SK-N-SH (cell line): ENCODE measurements around the gene GPR148. TPM values are rescaled to one million over a fixed set of nuclear protein-coding genes. Genes with fewer than 3 reads are reported as not detected.
A peak's percentile ranks its signal among the peaks of the same experiment; 100 is the strongest.

Experiments used
- CTCF ChIA-PET: fragments of 300-600, 350-600 bp; formaldehyde crosslinking; extraction: SDS; loops from one replicate; lab custom pipeline; 2021; lab: Yijun Ruan, JAX
- POLR2A ChIA-PET: fragments of 350-600 bp; sonication (Branson Sonifier 250); formaldehyde crosslinking; extraction: SDS; loops from one replicate; lab custom pipeline; 2020; ENCODE audit warnings: antibody characterized with exemption, inconsistent platforms; lab: Yijun Ruan, JAX
- DNase-seq: peaks from one replicate; pipeline ENCODE4 v3.0.0; 2012
- H2AFZ ChIP-seq: fragments of 200-600 bp; sonication (generic); 2 replicates; pipeline ENCODE4 v1.8.1; 2016; ENCODE audit warnings: antibody characterized with exemption, mild to moderate bottlenecking, low read depth
- H3F3A ChIP-seq: fragments of 200-600 bp; sonication (generic); replicated peaks from 2 replicates; pipeline ENCODE3; 2016; ENCODE audit warnings: antibody characterized with exemption, mild to moderate bottlenecking; ENCODE audit not compliant: insufficient read depth
- H3K27ac ChIP-seq, 2 experiments: fragments of 200-500 bp in 1 of 2; fragments of 200-600 bp in 1 of 2; sonication (Bioruptor generic) in 1 of 2; sonication (generic), shearing (Covaris generic) in 1 of 2; 2 replicates each; pipeline versions ENCODE4 v1.5.1 to v1.6.1; 2014 to 2016; ENCODE audit warnings: low read depth in 2 of 2, inconsistent platforms in 1 of 2, low read length in 1 of 2, mild to moderate bottlenecking in 1 of 2, mixed read lengths in 1 of 2
- H3K27me3 ChIP-seq: fragments of 200-600 bp; sonication (generic), shearing (Covaris generic); 2 replicates; pipeline ENCODE4 v1.6.1; 2016; ENCODE audit warnings: mixed run types; ENCODE audit not compliant: insufficient read depth
- H3K36me3 ChIP-seq, 2 experiments: fragments of 200-500 bp in 1 of 2; fragments of 200-600 bp in 1 of 2; sonication (Bioruptor generic) in 1 of 2; sonication (generic) in 1 of 2; replicated peaks in 1 of 2; 2 replicates each; pipeline versions ENCODE3 to v1.5.1; 2014 to 2016; ENCODE audit warnings: low read length in 1 of 2, mild to moderate bottlenecking in 1 of 2; ENCODE audit not compliant: insufficient read depth in 2 of 2, control insufficient read depth in 1 of 2
- H3K4me1 ChIP-seq, 2 experiments: fragments of 200-500 bp in 1 of 2; fragments of 200-600 bp in 1 of 2; sonication (Bioruptor generic) in 1 of 2; sonication (generic), shearing (Covaris generic) in 1 of 2; 2 replicates each; pipeline versions ENCODE4 v1.5.1 to v1.6.1; 2014 to 2016; ENCODE audit warnings: low read depth in 1 of 2, low read length in 1 of 2, mixed run types in 1 of 2; ENCODE audit not compliant: insufficient read depth in 2 of 2, control insufficient read depth in 1 of 2
- H3K4me2 ChIP-seq: fragments of 200-600 bp; sonication (generic), shearing (Covaris generic); 2 replicates; pipeline ENCODE4 v1.6.1; 2017; ENCODE audit warnings: mixed run types
- H3K4me3 ChIP-seq, 2 experiments: fragments of 200-500 bp in 1 of 2; fragments of 200-600 bp in 1 of 2; sonication (Bioruptor generic) in 1 of 2; sonication (generic), shearing (Covaris generic) in 1 of 2; 2 replicates each; pipeline versions ENCODE4 v1.5.1 to v1.8.1; 2014 to 2016; ENCODE audit warnings: low read depth in 2 of 2, inconsistent platforms in 1 of 2, low read length in 1 of 2, mild to moderate bottlenecking in 1 of 2, mixed read lengths in 1 of 2, moderate library complexity in 1 of 2
- H3K79me2 ChIP-seq: fragments of 200-600 bp; sonication (generic); 2 replicates; pipeline ENCODE4 v1.8.1; 2017; ENCODE audit warnings: mild to moderate bottlenecking; ENCODE audit not compliant: insufficient read depth
- H3K9ac ChIP-seq: fragments of 200-600 bp; sonication (generic); 2 replicates; pipeline ENCODE4 v1.6.1; 2017; ENCODE audit warnings: mixed run types
- H3K9me2 ChIP-seq: fragments of 200-600 bp; sonication (generic); 2 replicates; pipeline ENCODE4 v1.6.1; 2017; ENCODE audit warnings: mixed run types
- H3K9me3 ChIP-seq: fragments of 200-600 bp; sonication (generic); 2 replicates; pipeline ENCODE4 v1.6.1; 2017; ENCODE audit warnings: mixed run types, mild to moderate bottlenecking, moderate library complexity
- H4K20me1 ChIP-seq: fragments of 200-600 bp; sonication (generic); 2 replicates; pipeline ENCODE4 v1.6.1; 2017; ENCODE audit warnings: mild to moderate bottlenecking, mixed run types; ENCODE audit not compliant: insufficient read depth
- CHD2 ChIP-seq: fragments of 150-350 bp; IDR thresholded peaks from 2 replicates; pipeline ENCODE4 v1.6.1; 2018; ENCODE audit warnings: low read length; ENCODE audit not compliant: partially characterized antibody
- EP300 ChIP-seq, 2 experiments: IDR thresholded peaks; 2 replicates each; pipeline versions ENCODE4 v1.4.0 to v1.6.1; 2012; ENCODE audit warnings: borderline replicate concordance in 1 of 2, low read depth in 1 of 2, low read length in 1 of 2
- EZH2phosphoT487 ChIP-seq: fragments of 200-600 bp; sonication (generic); IDR thresholded peaks from 2 replicates; pipeline ENCODE4 v1.6.1; 2017; ENCODE audit warnings: low read depth, mixed run types, mild to moderate bottlenecking, antibody characterized with exemption, moderate library complexity, borderline replicate concordance
- FOXJ3 ChIP-seq: sonication (generic); formaldehyde crosslinking; IDR thresholded peaks from 2 replicates; pipeline ENCODE4 v1.5.1; 2020; ENCODE audit warnings: mild to moderate bottlenecking, missing genetic modification reagents
- GATA2 ChIP-seq: sonication (generic); formaldehyde crosslinking; IDR thresholded peaks from 2 replicates; pipeline ENCODE4 v1.5.0; 2020; ENCODE audit warnings: mild to moderate bottlenecking, missing genetic modification reagents
- MXI1 ChIP-seq: IDR thresholded peaks from 2 replicates; pipeline ENCODE4 v1.6.1; 2012; ENCODE audit warnings: mild to moderate bottlenecking, low read depth, low read length, improper control_type of control experiment
- NRF1 ChIP-seq: IDR thresholded peaks from 2 replicates; pipeline ENCODE4 v1.6.1; 2012; ENCODE audit warnings: low read depth, mild to moderate bottlenecking, low read length
- POLR2AphosphoS5 ChIP-seq: IDR thresholded peaks from 2 replicates; pipeline ENCODE4 v1.6.1; 2012; ENCODE audit warnings: low read depth, low read length
- RAD21 ChIP-seq: IDR thresholded peaks from 2 replicates; pipeline ENCODE4 v1.6.1; 2012; ENCODE audit warnings: mild to moderate bottlenecking, low read length
- RCOR1 ChIP-seq: fragments of 150-350 bp; IDR thresholded peaks from 2 replicates; pipeline ENCODE4 v1.6.1; 2017; ENCODE audit warnings: antibody characterized with exemption, low read length
- RFX5 ChIP-seq: IDR thresholded peaks from 2 replicates; pipeline ENCODE4 v1.6.1; 2012; ENCODE audit warnings: mild to moderate bottlenecking, improper control_type of control experiment, low read length
- TAF1 ChIP-seq: IDR thresholded peaks from 2 replicates; pipeline ENCODE4 v1.6.1; 2012; ENCODE audit warnings: low read depth, mild to moderate bottlenecking, low read length, moderate library complexity, borderline replicate concordance
- TCF12 ChIP-seq: IDR thresholded peaks from 2 replicates; pipeline ENCODE4 v1.4.0; 2012
- TEAD4 ChIP-seq: IDR thresholded peaks from 2 replicates; pipeline ENCODE4 v1.4.0; 2012; ENCODE audit warnings: mild to moderate bottlenecking, borderline replicate concordance; ENCODE audit not compliant: insufficient read depth
- USF2 ChIP-seq: fragments of 150-350 bp; IDR thresholded peaks from 2 replicates; pipeline ENCODE4 v1.6.1; 2017; ENCODE audit warnings: antibody characterized with exemption, low read length, low read depth, borderline replicate concordance
- WGBS: methylation state at CpG from one replicate; pipeline ENCODE4 v1.1.6; 2017; ENCODE audit warnings: low lambda C conversion rate; 5-methylcytosine and 5-hydroxymethylcytosine counted together
- polyA plus RNA-seq, 3 experiments: library from polyadenylated mRNA; depleted of rRNA; stranded (reverse); fragments of >200 nt; gene quantifications; 2 replicates each; pipeline ENCODE4 v1.2.3, GENCODE V29; 2012

GPR148 gene
- polyA plus RNA-seq, 1 of the 3 experiments (the other 2 are of a cell fraction), result not detected

GRCh38 chr2:130744287-130745117, 15.6 kb downstream of the GPR148 start:
- peaks cover 0 to 16% of the 10 kb centered on the region in 2 experiments; a peak in 2 of 4 replicates for H3K4me1 ChIP-seq
- no peak for TF ChIP-seq EZH2phosphoT487
- TF ChIP-seq RCOR1, result peak; percentile 92
- no peak for TF ChIP-seq TAF1
- no peak for TF ChIP-seq USF2
- no peak for TF ChIP-seq TEAD4
- TF ChIP-seq RFX5, result no peak
- TF ChIP-seq RAD21, result 0 out of 2 replicates have a peak, but pooled peaks have one; percentile 13
- TF ChIP-seq EP300 (IDR thresholded peaks at IDR 0.05; ENCODE audit: borderline replicate concordance in 1 of 2, low read depth in 1 of 2, low read length in 1 of 2), result peak in 1 of 2 experiments; percentile 95; a peak in 2 of 4 replicates
- peak; percentile 98 for TF ChIP-seq FOXJ3 (CRISPR knock-in tag)
- peak; percentile 47; the same call in 1 of the 2 replicates for TF ChIP-seq POLR2AphosphoS5
- TF ChIP-seq MXI1, result peak; percentile 64; the same call in 1 of the 2 replicates
- TF ChIP-seq GATA2 (CRISPR knock-in tag), result peak; percentile 99
- TF ChIP-seq TCF12, result peak; percentile 59
- peak; percentile 83 for TF ChIP-seq CHD2
- TF ChIP-seq NRF1, result no peak
- H3F3A ChIP-seq, result no peaks in the 10 kb centered on the region
- H3K9me3 ChIP-seq, result no peaks in the 10 kb centered on the region
- H3K9me2 ChIP-seq, result no peaks in the 10 kb centered on the region
- no peaks in the 10 kb centered on the region for H4K20me1 ChIP-seq
- H3K79me2 ChIP-seq, result no peaks in the 10 kb centered on the region
- no peaks in the 10 kb centered on the region for H3K36me3 ChIP-seq
- no peak overlapping the region for H3K9ac ChIP-seq
- H3K4me3 ChIP-seq, result no peak overlapping the region; a peak in 1 of 4 replicates
- CTCF ChIA-PET, result interaction anchor here (0.7 to 1.6 kb wide), 6 partner anchors 11 to 140 kb away, joined by 3 to 8 read pairs (median 4); partner anchors contain the start of gene AMER3
- peak; percentile 89 for DNase-seq
- peak overlapping the region in 1 of 2 experiments; percentile 95; a peak in 2 of 4 replicates for H3K27ac ChIP-seq
- 33% methylated on average over 12 of the region's 20 CpGs for WGBS
- H3K27me3 ChIP-seq, result no peaks in the 10 kb centered on the region
- no peak overlapping the region for H2AFZ ChIP-seq
- POLR2A ChIA-PET, result interaction anchor here (0.6 to 4.3 kb wide), 6 partner anchors 10 to 403 kb away, joined by 3 to 20 read pairs (median 4); partner anchors contain the start of gene GPR148
- H3K4me2 ChIP-seq, result no peak overlapping the region

GRCh38 chr2:130749078-130749477, 20.2 kb downstream of the GPR148 start:
- H3K4me1 ChIP-seq, result peaks cover 0 to 11% of the 10 kb centered on the region in 2 experiments; a peak in 1 of 4 replicates
- H3K27me3 ChIP-seq, result no peaks in the 10 kb centered on the region
- no peaks in the 10 kb centered on the region for H4K20me1 ChIP-seq
- no peak overlapping the region for H2AFZ ChIP-seq
- no peak overlapping the region for H3K9ac ChIP-seq
- CTCF ChIA-PET, result no interaction called here
- DNase-seq, result no peak
- H3K27ac ChIP-seq, result no peak overlapping the region
- no peaks in the 10 kb centered on the region for H3F3A ChIP-seq
- POLR2A ChIA-PET, result no interaction called here
- no peaks in the 10 kb centered on the region for H3K9me3 ChIP-seq
- H3K9me2 ChIP-seq, result no peaks in the 10 kb centered on the region
- no peaks in the 10 kb centered on the region for H3K36me3 ChIP-seq
- no peak for TF ChIP-seq TEAD4
- no peak overlapping the region for H3K4me3 ChIP-seq
- H3K4me2 ChIP-seq, result no peak overlapping the region
- H3K79me2 ChIP-seq, result no peaks in the 10 kb centered on the region
- 64% methylated on average over 9 of the region's 9 CpGs for WGBS
